HepG2 (cell line): Measurements from ENCODE around the gene BMI1. TPM values are rescaled to one million over a fixed set of nuclear protein-coding genes. Genes with fewer than 3 reads are reported as not detected.

Experiments
- ARID5B ChIP-seq: IDR thresholded peaks from 2 replicates; pipeline ENCODE4 v1.4.0; 2020; ENCODE audit warnings: mild to moderate bottlenecking, missing genetic modification reagents
- HIC2 ChIP-seq: sonication (generic); formaldehyde crosslinking; IDR thresholded peaks from 2 replicates; pipeline ENCODE4 v1.9.0; 2022; ENCODE audit warnings: low read depth, missing genetic modification reagents
- HMGXB4 ChIP-seq, 2 experiments: sonication (generic) in 1 of 2; formaldehyde crosslinking in 1 of 2; IDR thresholded peaks; 2 replicates each; pipeline versions ENCODE4 v1.4.0 to v1.6.1; 2018 to 2020; ENCODE audit warnings: missing genetic modification reagents in 2 of 2, borderline replicate concordance in 1 of 2, low read depth in 1 of 2, mild to moderate bottlenecking in 1 of 2, missing biosample characterization in 1 of 2
- MXI1 ChIP-seq: IDR thresholded peaks from 3 replicates; pipeline ENCODE4 v1.6.1; 2012; ENCODE audit warnings: low read depth, low read length, inconsistent platforms, borderline replicate concordance
- NFKB2 ChIP-seq: sonication (generic); formaldehyde crosslinking; IDR thresholded peaks from 2 replicates; pipeline ENCODE4 v1.4.0; 2020; ENCODE audit warnings: missing genetic modification reagents, borderline replicate concordance
- NFYC ChIP-seq: IDR thresholded peaks from 2 replicates; pipeline ENCODE4 v1.6.1; 2016; ENCODE audit warnings: missing genetic modification reagents, missing compliant biosample characterization
- POGK ChIP-seq: sonication (generic); formaldehyde crosslinking; conservative IDR thresholded peaks from 2 replicates; pipeline ENCODE4 v1.8.0; 2022; ENCODE audit warnings: mild to moderate bottlenecking, moderate library complexity, missing genetic modification reagents
- RBM39 ChIP-seq: fragments of 200-400 bp; formaldehyde crosslinking; IDR thresholded peaks from one replicate; pipeline ENCODE4 v1.6.1; 2018; ENCODE audit warnings: antibody characterized with exemption, mild to moderate bottlenecking, low read depth, low read length; ENCODE audit not compliant: poor library complexity, severe bottlenecking
- RFX1 ChIP-seq: fragments of 450-650 bp; IDR thresholded peaks from 2 replicates; pipeline ENCODE4 v1.6.1; 2017
- SOX13 ChIP-seq, 3 experiments: fragments of 450-650 bp in 1 of 3; sonication (generic) in 1 of 3; formaldehyde crosslinking in 1 of 3; IDR thresholded peaks in 2 of 3; conservative IDR thresholded peaks in 1 of 3; 2 replicates each; pipeline versions ENCODE4 v1.5.0 to v1.6.1; 2016 to 2020; ENCODE audit warnings: antibody characterized with exemption in 1 of 3, mild to moderate bottlenecking in 1 of 3, missing compliant biosample characterization in 1 of 3, missing genetic modification reagents in 1 of 3, moderate library complexity in 1 of 3
- STAT6 ChIP-seq: sonication (generic); formaldehyde crosslinking; IDR thresholded peaks from 2 replicates; pipeline ENCODE4 v1.4.0; 2020; ENCODE audit warnings: missing genetic modification reagents, mild to moderate bottlenecking, borderline replicate concordance
- ZNF441 ChIP-seq: sonication (generic); formaldehyde crosslinking; IDR thresholded peaks from 2 replicates; pipeline ENCODE4 v1.7.0; 2021; ENCODE audit warnings: missing genetic modification reagents, borderline replicate concordance
- polyA plus RNA-seq, 8 experiments: library from polyadenylated mRNA; depleted of rRNA in 3 of 8; stranded (reverse) in 7 of 8; unstranded in 1 of 8; fragments of >200 nt; fragmentation: Illumina TruSeq in 4 of 8; extraction: Trizol in 4 of 8; gene quantifications; 2 replicates each; pipeline versions ENCODE4 v1.2.1 to v1.2.3, GENCODE V29; 2011 to 2016; ENCODE audit warnings: low read depth in 4 of 8, missing spikeins in 1 of 8, mixed read lengths in 1 of 8; ENCODE audit not compliant: insufficient read depth in 1 of 8
- total RNA-seq, 5 experiments: library from RNA; depleted of rRNA; stranded (reverse); fragments of >200 nt; fragmentation: Illumina TruSeq; extraction: Trizol; gene quantifications; 2 replicates each; pipeline ENCODE4 v1.2.3, GENCODE V29; 2016; ENCODE audit warnings: low read depth in 1 of 5

Gene BMI1
- total and polyA plus RNA-seq, 2 of the 13 experiments (the other 11 are each of a cell fraction or from before 2014, with no cell fraction given), result 30.5 to 44.0 TPM

- TF ChIP-seq ZNF441 (CRISPR knock-in tag), result 0 out of 2 replicates have a peak, but pooled peaks have one; percentile 59
- TF ChIP-seq SOX13 (IDR thresholded peaks at IDR 0.05), result no peak
- peak in 1 of 2 experiments; percentile 25; a peak in 1 of 4 replicates for TF ChIP-seq SOX13 (CRISPR knock-in tag; conservative IDR thresholded peaks at IDR 0.05 in 1 of 2, IDR thresholded peaks at IDR 0.05 in 1 of 2)
- TF ChIP-seq ARID5B, result peak; percentile 28; the same call in 1 of the 2 replicates
- TF ChIP-seq RFX1, result peak; percentile 54
- TF ChIP-seq RBM39, result no peak
- 0 out of 2 replicates have a peak, but pooled peaks have one; percentile 27 for TF ChIP-seq POGK (CRISPR knock-in tag)
- TF ChIP-seq MXI1, result peak; percentile 42; the same call in 1 of the 3 replicates
- TF ChIP-seq STAT6 (CRISPR knock-in tag), result no peak
- TF ChIP-seq HIC2 (CRISPR knock-in tag), result no peak
- peak; percentile 40; the same call in 1 of the 2 replicates for TF ChIP-seq NFKB2
- TF ChIP-seq HMGXB4 (CRISPR knock-in tag; IDR thresholded peaks at IDR 0.05; ENCODE audit: borderline replicate concordance in 1 of 2, low read depth in 1 of 2), result peak in 1 of 2 experiments; percentile 47; a peak in 2 of 4 replicates
- TF ChIP-seq NFYC (CRISPR knock-in tag), result no peak
These were observed 4.6 kb downstream of the BMI1 start (continued) for GRCh38 chr10:22325272-22326144.
